GM12878 (cell line): ENCODE results near the gene ACSL1. TPM values are rescaled to one million over a fixed set of nuclear protein-coding genes. Genes with fewer than 3 reads are reported as not detected.

Experiments
- ATAC-seq: fragments of 200-7000 bp; cut with Tn5 transposase; 3 replicates; pipeline ENCODE4 v1.9.1; 2020; ENCODE audit warnings: mild to moderate bottlenecking, moderate library complexity
- BruUV-seq: library from RNA; stranded (reverse); fragments of 400-500 nt; replicated peaks from 2 replicates; lab custom pipeline; 2021; lab: Mats Ljungman, UMichigan
- CTCF ChIA-PET: fragments of 300-600 bp; sonication (Branson Sonifier 250); formaldehyde crosslinking; extraction: SDS; loops from one replicate; lab custom pipeline; 2021; ENCODE audit warnings: inconsistent platforms; lab: Yijun Ruan, JAX
- POLR2A ChIA-PET: fragments of 350-600 bp; formaldehyde crosslinking; extraction: SDS; loops from one replicate; lab custom pipeline; 2021; ENCODE audit warnings: inconsistent platforms; lab: Charles Lee
- RAD21 ChIA-PET: fragments of 300-600 bp; sonication (Branson Sonifier 250); formaldehyde crosslinking; loops from one replicate; lab custom pipeline; 2023; ENCODE audit warnings: antibody characterized with exemption; ENCODE audit not compliant: unreplicated experiment; lab: Charles Lee
- SMC1A ChIA-PET: fragments of 300-600 bp; sonication (Branson Sonifier 250); formaldehyde crosslinking; loops from one replicate; lab custom pipeline; 2023; ENCODE audit not compliant: unreplicated experiment, uncharacterized antibody; lab: Charles Lee
- DNase-seq: peaks from one replicate; pipeline ENCODE4 v3.0.0-alpha.2; 2011; ENCODE audit warnings: low read depth, low spot score
- FAIRE-seq: peaks from 3 replicates; lab custom pipeline; 2011; peaks lifted over from hg19 to GRCh38; lab: Jason Lieb, UNC
- H2AFZ ChIP-seq: 2 replicates; pipeline ENCODE4 v1.6.0; 2011; ENCODE audit warnings: low read depth, low read length, control low read depth; ENCODE audit not compliant: control insufficient read depth
- H3K27ac ChIP-seq: 2 replicates; pipeline ENCODE4 v1.5.1; 2011; ENCODE audit warnings: control low read depth; ENCODE audit not compliant: control insufficient read depth, insufficient read depth
- H3K27me3 ChIP-seq, 2 experiments: replicated peaks in 1 of 2; 2 replicates each; pipeline versions ENCODE4 v1.6.0 to v1.6.1; 2011; ENCODE audit warnings: low read length in 1 of 2; ENCODE audit not compliant: control insufficient read depth in 2 of 2, insufficient read depth in 2 of 2
- H3K36me3 ChIP-seq, 2 experiments: 2 replicates each; pipeline ENCODE4 v1.5.1; 2011; ENCODE audit warnings: low read length in 1 of 2; ENCODE audit not compliant: control insufficient read depth in 2 of 2, insufficient read depth in 2 of 2
- H3K4me1 ChIP-seq: 2 replicates; pipeline ENCODE4 v1.6.1; 2011; ENCODE audit warnings: mild to moderate bottlenecking, low read length, moderate library complexity, mixed read lengths; ENCODE audit not compliant: control insufficient read depth, insufficient read depth
- H3K4me2 ChIP-seq: 2 replicates; pipeline ENCODE4 v1.6.0; 2011; ENCODE audit warnings: control low read depth; ENCODE audit not compliant: control insufficient read depth, insufficient read depth
- H3K4me3 ChIP-seq: fragments of 200-600 bp; sonication (generic); 2 replicates; pipeline ENCODE4 v1.5.1; 2016
- H3K79me2 ChIP-seq: 2 replicates; pipeline ENCODE4 v1.6.0; 2011; ENCODE audit warnings: low read length; ENCODE audit not compliant: control insufficient read depth, insufficient read depth
- H3K9ac ChIP-seq: 2 replicates; pipeline ENCODE4 v1.8.0; 2011; ENCODE audit warnings: low read length, control low read depth, mixed read lengths; ENCODE audit not compliant: control insufficient read depth, insufficient read depth
- H3K9me3 ChIP-seq: replicated peaks from 3 replicates; pipeline ENCODE4 v1.5.1; 2011; ENCODE audit warnings: mild to moderate bottlenecking, low read length; ENCODE audit not compliant: control insufficient read depth, insufficient read depth
- H4K20me1 ChIP-seq: 2 replicates; pipeline ENCODE4 v1.6.0; 2011; ENCODE audit not compliant: control insufficient read depth, insufficient read depth
- BHLHE40 ChIP-seq, 2 experiments: fragments of 450-650 bp in 1 of 2; IDR thresholded peaks; 2 replicates each; pipeline ENCODE4 v1.6.1; 2011 to 2017; ENCODE audit warnings: low read depth in 2 of 2, borderline replicate concordance in 1 of 2, improper control_type of control experiment in 1 of 2, low read length in 1 of 2, mild to moderate bottlenecking in 1 of 2
- MTA2 ChIP-seq: fragments of 450-650 bp; IDR thresholded peaks from 2 replicates; pipeline ENCODE4 v1.6.1; 2016; ENCODE audit warnings: low read depth, mild to moderate bottlenecking, moderate library complexity
- NR2C2 ChIP-seq: IDR thresholded peaks from 2 replicates; pipeline ENCODE4 v1.6.1; 2011; ENCODE audit warnings: borderline replicate concordance, low read depth; ENCODE audit not compliant: control insufficient read depth, insufficient read length
- POLR2A ChIP-seq: IDR thresholded peaks from 2 replicates; pipeline ENCODE4 v1.6.1; 2011; ENCODE audit warnings: low read depth, mild to moderate bottlenecking, low read length
- POLR2AphosphoS2 ChIP-seq: IDR thresholded peaks from 2 replicates; pipeline ENCODE4 v1.6.1; 2011; ENCODE audit warnings: low read depth, mild to moderate bottlenecking, low read length, improper control_type of control experiment, moderate library complexity
- POLR2AphosphoS5 ChIP-seq: IDR thresholded peaks from 2 replicates; pipeline ENCODE4 v1.6.1; 2011; ENCODE audit warnings: mild to moderate bottlenecking, low read length, inconsistent platforms
- SIX5 ChIP-seq: IDR thresholded peaks from 2 replicates; pipeline ENCODE4 v1.6.1; 2011; ENCODE audit warnings: mild to moderate bottlenecking, low read depth, low read length, moderate library complexity; ENCODE audit not compliant: severe bottlenecking
- SREBF1 ChIP-seq: IDR thresholded peaks from 2 replicates; pipeline ENCODE4 v1.6.1; 2012; ENCODE audit warnings: mild to moderate bottlenecking, low read length
- TAF1 ChIP-seq: IDR thresholded peaks from 2 replicates; pipeline ENCODE4 v1.6.1; 2011; ENCODE audit warnings: mild to moderate bottlenecking, low read depth, low read length, borderline replicate concordance
- ZNF24 ChIP-seq: fragments of 450-650 bp; IDR thresholded peaks from 2 replicates; pipeline ENCODE4 v1.6.1; 2017; ENCODE audit warnings: antibody characterized with exemption, mild to moderate bottlenecking
- ZZZ3 ChIP-seq: IDR thresholded peaks from 2 replicates; pipeline ENCODE4 v1.6.1; 2011; ENCODE audit warnings: low read depth; ENCODE audit not compliant: control insufficient read depth, insufficient read length
- WGBS: methylation state at CpG from one replicate; pipeline ENCODE4 v1.1.6; 2016; ENCODE audit warnings: low lambda C conversion rate; ENCODE audit not compliant: insufficient replicate concordance, insufficient coverage; ENCODE audit errors: missing lambda C conversion rate; 5-methylcytosine and 5-hydroxymethylcytosine counted together
- in situ Hi-C: fragments of 300-500 bp; cut with MboI; formaldehyde crosslinking; loops from 9 replicates; pipeline ENCODE4 v1.14.3; 2018; ENCODE audit warnings: mixed read lengths
- intact Hi-C: fragments of 100-400 bp; cut with micrococcal nuclease; formaldehyde crosslinking; loops from one replicate; pipeline ENCODE4 v1.14.2; 2022; ENCODE audit not compliant: unreplicated experiment
- polyA plus RNA-seq, 11 experiments: library from polyadenylated mRNA; depleted of rRNA in 4 of 11; unstranded in 6 of 11; stranded (reverse) in 5 of 11; fragments of >200 nt; fragmentation: Nextera tagmentation in 4 of 11; fragmentation: Illumina TruSeq in 1 of 11; extraction: Ambion mirVana in 4 of 11; extraction: Trizol in 1 of 11; gene quantifications; 1 replicate in 1 of 11; 2 replicates in 10 of 11; pipeline versions ENCODE4 v1.2.1 to v1.2.3, GENCODE V29; 2011 to 2016; ENCODE audit warnings: inconsistent platforms in 2 of 11, missing spikeins in 2 of 11, low read depth in 1 of 11
- total RNA-seq, 4 experiments: library from RNA; depleted of rRNA in 3 of 4; stranded (reverse); fragments of >200 nt in 3 of 4; fragmentation: Illumina TruSeq in 1 of 4; extraction: Trizol in 1 of 4; gene quantifications; 2 replicates each; pipeline versions ENCODE4 v1.2.1 to v1.2.3, GENCODE V29; 2013 to 2021
- TF ChIP-seq, protein P1 (sequence below): fragments of 450-650 bp; formaldehyde crosslinking; IDR thresholded peaks from 2 replicates; pipeline ENCODE4 v1.5.0; 2022; ENCODE audit warnings: mild to moderate bottlenecking, missing genetic modification characterization
- TF ChIP-seq, protein P2 (sequence below): fragments of 450-650 bp; IDR thresholded peaks from 2 replicates; pipeline ENCODE4 v1.6.1; 2017; ENCODE audit warnings: mild to moderate bottlenecking, moderate library complexity
- TF ChIP-seq, protein P3 (sequence below): fragments of 450-650 bp; IDR thresholded peaks from 2 replicates; pipeline ENCODE4 v1.6.1; 2016; ENCODE audit warnings: mild to moderate bottlenecking

ACSL1 gene
- total and polyA plus RNA-seq, 10 of the 15 experiments (the other 5 are each of a cell fraction or from before 2014, with no cell fraction given), result 30.7 to 68.1 (median 58.7) TPM

DNA sequence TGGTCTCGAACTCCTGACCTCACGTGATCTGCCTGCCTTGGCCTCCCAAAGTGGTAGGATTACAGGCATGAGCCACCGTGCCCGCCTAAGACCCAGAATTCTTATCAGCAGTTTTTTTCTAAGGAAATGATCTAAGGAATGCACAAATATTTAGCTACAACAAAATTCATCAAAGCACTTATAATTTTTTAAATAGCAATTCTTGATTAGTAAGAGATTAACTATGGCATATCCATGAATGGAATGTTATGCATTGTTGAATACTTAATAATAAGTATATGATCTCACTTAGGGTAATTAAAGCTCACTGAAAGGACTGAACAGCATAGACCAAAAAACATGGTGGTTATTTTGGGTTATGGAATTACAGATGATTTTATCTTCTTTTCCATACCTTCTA, 110.2 kb downstream of the ACSL1 start:
- CTCF ChIA-PET, result interaction anchor here (1.2 kb wide), 1 partner anchor 296 kb away, joined by 3 read pairs; no protein-coding TSS in a partner anchor
- 97% methylated on average over 4 of the region's 4 CpGs for WGBS
- DNase-seq, result no peak

More for the DNA sequence above, 110.2 kb downstream of the ACSL1 start:
- RAD21 ChIA-PET, result no interaction called here
- SMC1A ChIA-PET, result interaction anchor here (0.6 to 0.7 kb wide), 2 partner anchors 9 to 142 kb away, joined by 3 to 4 read pairs; no protein-coding TSS in a partner anchor
- in situ Hi-C loops, result no loop called here
- no peak for FAIRE-seq
- intact Hi-C loops, result no loop called here
- no TSS peak for BruUV-seq
- Histone ChIP-seq H3K4me3 (no peak overlapping the region), H3K79me2 (no peaks in the 10 kb centered on the region), H3K4me2 (no peak overlapping the region), H3K36me3 (peaks cover 13 to 22% of the 10 kb centered on the region in 2 experiments), H2AFZ (no peak overlapping the region), H3K27ac (no peak overlapping the region), H3K9me3 (no peaks in the 10 kb centered on the region), H4K20me1 (no peaks in the 10 kb centered on the region), H3K27me3 (no peaks in the 10 kb centered on the region), H3K9ac (no peak overlapping the region), H3K4me1 (no peaks in the 10 kb centered on the region)
- no peak for ATAC-seq
- POLR2A ChIA-PET, result no interaction called here
- TF ChIP-seq NR2C2, result no peak
- TF ChIP-seq POLR2A, result no peak
- no peak for TF ChIP-seq POLR2AphosphoS5
- TF ChIP-seq, protein P1, sequence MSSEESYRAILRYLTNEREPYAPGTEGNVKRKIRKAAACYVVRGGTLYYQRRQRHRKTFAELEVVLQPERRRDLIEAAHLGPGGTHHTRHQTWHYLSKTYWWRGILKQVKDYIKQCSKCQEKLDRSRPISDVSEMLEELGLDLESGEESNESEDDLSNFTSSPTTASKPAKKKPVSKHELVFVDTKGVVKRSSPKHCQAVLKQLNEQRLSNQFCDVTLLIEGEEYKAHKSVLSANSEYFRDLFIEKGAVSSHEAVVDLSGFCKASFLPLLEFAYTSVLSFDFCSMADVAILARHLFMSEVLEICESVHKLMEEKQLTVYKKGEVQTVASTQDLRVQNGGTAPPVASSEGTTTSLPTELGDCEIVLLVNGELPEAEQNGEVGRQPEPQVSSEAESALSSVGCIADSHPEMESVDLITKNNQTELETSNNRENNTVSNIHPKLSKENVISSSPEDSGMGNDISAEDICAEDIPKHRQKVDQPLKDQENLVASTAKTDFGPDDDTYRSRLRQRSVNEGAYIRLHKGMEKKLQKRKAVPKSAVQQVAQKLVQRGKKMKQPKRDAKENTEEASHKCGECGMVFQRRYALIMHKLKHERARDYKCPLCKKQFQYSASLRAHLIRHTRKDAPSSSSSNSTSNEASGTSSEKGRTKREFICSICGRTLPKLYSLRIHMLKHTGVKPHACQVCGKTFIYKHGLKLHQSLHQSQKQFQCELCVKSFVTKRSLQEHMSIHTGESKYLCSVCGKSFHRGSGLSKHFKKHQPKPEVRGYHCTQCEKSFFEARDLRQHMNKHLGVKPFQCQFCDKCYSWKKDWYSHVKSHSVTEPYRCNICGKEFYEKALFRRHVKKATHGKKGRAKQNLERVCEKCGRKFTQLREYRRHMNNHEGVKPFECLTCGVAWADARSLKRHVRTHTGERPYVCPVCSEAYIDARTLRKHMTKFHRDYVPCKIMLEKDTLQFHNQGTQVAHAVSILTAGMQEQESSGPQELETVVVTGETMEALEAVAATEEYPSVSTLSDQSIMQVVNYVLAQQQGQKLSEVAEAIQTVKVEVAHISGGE (CRISPR knock-in tag), result no peak
- no peak for TF ChIP-seq SREBF1
- no peak for TF ChIP-seq TAF1
- no peak for TF ChIP-seq BHLHE40 (IDR thresholded peaks at IDR 0.05; ENCODE audit: borderline replicate concordance in 1 of 2, low read depth in 2 of 2, low read length in 1 of 2)
- no peak for TF ChIP-seq ZNF24
- no peak for TF ChIP-seq POLR2AphosphoS2
- TF ChIP-seq SIX5, result no peak
- TF ChIP-seq, protein P2, sequence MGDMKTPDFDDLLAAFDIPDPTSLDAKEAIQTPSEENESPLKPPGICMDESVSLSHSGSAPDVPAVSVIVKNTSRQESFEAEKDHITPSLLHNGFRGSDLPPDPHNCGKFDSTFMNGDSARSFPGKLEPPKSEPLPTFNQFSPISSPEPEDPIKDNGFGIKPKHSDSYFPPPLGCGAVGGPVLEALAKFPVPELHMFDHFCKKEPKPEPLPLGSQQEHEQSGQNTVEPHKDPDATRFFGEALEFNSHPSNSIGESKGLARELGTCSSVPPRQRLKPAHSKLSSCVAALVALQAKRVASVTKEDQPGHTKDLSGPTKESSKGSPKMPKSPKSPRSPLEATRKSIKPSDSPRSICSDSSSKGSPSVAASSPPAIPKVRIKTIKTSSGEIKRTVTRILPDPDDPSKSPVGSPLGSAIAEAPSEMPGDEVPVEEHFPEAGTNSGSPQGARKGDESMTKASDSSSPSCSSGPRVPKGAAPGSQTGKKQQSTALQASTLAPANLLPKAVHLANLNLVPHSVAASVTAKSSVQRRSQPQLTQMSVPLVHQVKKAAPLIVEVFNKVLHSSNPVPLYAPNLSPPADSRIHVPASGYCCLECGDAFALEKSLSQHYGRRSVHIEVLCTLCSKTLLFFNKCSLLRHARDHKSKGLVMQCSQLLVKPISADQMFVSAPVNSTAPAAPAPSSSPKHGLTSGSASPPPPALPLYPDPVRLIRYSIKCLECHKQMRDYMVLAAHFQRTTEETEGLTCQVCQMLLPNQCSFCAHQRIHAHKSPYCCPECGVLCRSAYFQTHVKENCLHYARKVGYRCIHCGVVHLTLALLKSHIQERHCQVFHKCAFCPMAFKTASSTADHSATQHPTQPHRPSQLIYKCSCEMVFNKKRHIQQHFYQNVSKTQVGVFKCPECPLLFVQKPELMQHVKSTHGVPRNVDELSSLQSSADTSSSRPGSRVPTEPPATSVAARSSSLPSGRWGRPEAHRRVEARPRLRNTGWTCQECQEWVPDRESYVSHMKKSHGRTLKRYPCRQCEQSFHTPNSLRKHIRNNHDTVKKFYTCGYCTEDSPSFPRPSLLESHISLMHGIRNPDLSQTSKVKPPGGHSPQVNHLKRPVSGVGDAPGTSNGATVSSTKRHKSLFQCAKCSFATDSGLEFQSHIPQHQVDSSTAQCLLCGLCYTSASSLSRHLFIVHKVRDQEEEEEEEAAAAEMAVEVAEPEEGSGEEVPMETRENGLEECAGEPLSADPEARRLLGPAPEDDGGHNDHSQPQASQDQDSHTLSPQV, result no peak
- TF ChIP-seq ZZZ3, result no peak
- TF ChIP-seq MTA2, result no peak
- TF ChIP-seq, protein P3, sequence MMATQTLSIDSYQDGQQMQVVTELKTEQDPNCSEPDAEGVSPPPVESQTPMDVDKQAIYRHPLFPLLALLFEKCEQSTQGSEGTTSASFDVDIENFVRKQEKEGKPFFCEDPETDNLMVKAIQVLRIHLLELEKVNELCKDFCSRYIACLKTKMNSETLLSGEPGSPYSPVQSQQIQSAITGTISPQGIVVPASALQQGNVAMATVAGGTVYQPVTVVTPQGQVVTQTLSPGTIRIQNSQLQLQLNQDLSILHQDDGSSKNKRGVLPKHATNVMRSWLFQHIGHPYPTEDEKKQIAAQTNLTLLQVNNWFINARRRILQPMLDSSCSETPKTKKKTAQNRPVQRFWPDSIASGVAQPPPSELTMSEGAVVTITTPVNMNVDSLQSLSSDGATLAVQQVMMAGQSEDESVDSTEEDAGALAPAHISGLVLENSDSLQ, result no peak
